HEK293T (cell line): ENCODE data around the gene SMAD6.

Experiments
- BHLHE40 ChIP-seq: fragments of 450-650 bp; IDR thresholded peaks from 2 replicates; pipeline ENCODE4 v1.6.1; 2016; ENCODE audit warnings: mild to moderate bottlenecking, moderate library complexity, borderline replicate concordance
- ELF4 ChIP-seq: fragments of 450-650 bp; IDR thresholded peaks from 2 replicates; pipeline ENCODE4 v1.6.1; 2017; ENCODE audit warnings: antibody characterized with exemption
- FOXA1 ChIP-seq: fragments of 450-650 bp; IDR thresholded peaks from 2 replicates; pipeline ENCODE4 v1.6.1; 2016; ENCODE audit warnings: mild to moderate bottlenecking
- FOXM1 ChIP-seq: fragments of 450-650 bp; IDR thresholded peaks from 2 replicates; pipeline ENCODE4 v1.6.1; 2017; ENCODE audit warnings: mild to moderate bottlenecking, borderline replicate concordance
- LEF1 ChIP-seq: fragments of 450-650 bp; IDR thresholded peaks from 2 replicates; pipeline ENCODE4 v1.6.1; 2017; ENCODE audit warnings: mild to moderate bottlenecking, borderline replicate concordance
- NFRKB ChIP-seq: fragments of 450-650 bp; IDR thresholded peaks from 2 replicates; pipeline ENCODE4 v1.6.1; 2016; ENCODE audit warnings: mild to moderate bottlenecking, moderate library complexity
- PKNOX1 ChIP-seq: fragments of 450-650 bp; IDR thresholded peaks from 2 replicates; pipeline ENCODE4 v1.6.1; 2016
- SUZ12 ChIP-seq: fragments of 450-650 bp; IDR thresholded peaks from 2 replicates; pipeline ENCODE4 v1.6.1; 2016; ENCODE audit warnings: mild to moderate bottlenecking
- TARDBP ChIP-seq: fragments of 450-650 bp; IDR thresholded peaks from 2 replicates; pipeline ENCODE4 v1.6.1; 2016
- ZNF384 ChIP-seq: fragments of 450-650 bp; IDR thresholded peaks from 2 replicates; pipeline ENCODE4 v1.6.1; 2016

DNA sequence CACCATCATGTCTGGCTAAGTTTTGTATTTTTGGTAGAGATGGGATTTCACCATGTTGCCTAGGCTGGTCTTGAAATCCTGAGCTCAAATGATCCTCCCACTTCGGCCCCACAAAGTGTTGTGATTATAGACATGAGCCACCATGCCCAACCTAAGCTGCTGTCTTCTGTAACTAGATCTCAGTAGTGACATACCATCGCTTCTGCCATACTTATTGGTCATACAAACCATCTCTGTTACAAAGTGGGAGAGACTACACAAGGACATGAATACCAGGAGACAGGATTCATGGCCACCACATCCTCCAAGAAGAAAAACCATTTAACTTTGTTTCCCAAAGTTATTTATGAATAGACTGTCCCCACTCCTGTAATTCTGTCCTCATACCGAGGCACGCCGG is 81.3 kb downstream of the SMAD6 start:
- TF ChIP-seq PKNOX1 (no peak), ZNF384 (no peak), ELF4 (no peak), FOXM1 (no peak), NFRKB (no peak), TARDBP (no peak), BHLHE40 (no peak), SUZ12 (no peak), FOXA1 (no peak), LEF1 (no peak)
